GM12891 (cell line): ENCODE results near the gene GLRA3.

Source experiments
- POLR2A ChIP-seq: IDR thresholded peaks from 2 replicates; pipeline ENCODE4 v1.6.1; 2011; ENCODE audit warnings: low read depth, low read length, control low read depth
- SPI1 ChIP-seq: IDR thresholded peaks from 2 replicates; pipeline ENCODE4 v1.6.1; 2011; ENCODE audit warnings: low read depth, low read length, control low read depth
- TAF1 ChIP-seq: IDR thresholded peaks from 2 replicates; pipeline ENCODE4 v1.6.1; 2011; ENCODE audit warnings: low read depth, low read length, control low read depth

GRCh38 chr4:174847801-174848427 is 18.9 kb upstream of the GLRA3 start:
- no peak for TF ChIP-seq POLR2A
- no peak for TF ChIP-seq TAF1
- no peak for TF ChIP-seq SPI1
